Smooth muscle cell (in vitro differentiated cells): Measurements from ENCODE around the gene CD8B. TPM values are rescaled to one million over a fixed set of nuclear protein-coding genes. Genes with fewer than 3 reads are reported as not detected.
"Not testable (repeated sequence)": the region's sequence is repeated elsewhere in the genome, so short reads cannot be mapped to it uniquely, and the experiment has no call there.

Source experiments
- DNase-seq: peaks from one replicate; lab custom pipeline; 2025; ENCODE audit not compliant: unreplicated experiment; lab: John Stamatoyannopoulos, UW
- H2AFZ ChIP-seq: fragments of 200-600 bp; sonication (generic); 2 replicates; pipeline ENCODE4 v1.6.0; 2016; ENCODE audit warnings: antibody characterized with exemption, low read depth, mild to moderate bottlenecking
- H3F3A ChIP-seq: fragments of 200-600 bp; sonication (generic); 2 replicates; pipeline ENCODE4 v1.6.0; 2017; ENCODE audit warnings: antibody characterized with exemption, low read depth
- H3K27ac ChIP-seq: fragments of 200-600 bp; sonication (generic); 2 replicates; pipeline ENCODE4 v1.5.1; 2016; ENCODE audit warnings: low read depth, mild to moderate bottlenecking
- H3K27me3 ChIP-seq: fragments of 200-600 bp; sonication (generic); 2 replicates; pipeline ENCODE4 v1.6.1; 2016; ENCODE audit warnings: low read depth, mild to moderate bottlenecking
- H3K36me3 ChIP-seq: fragments of 200-600 bp; sonication (generic); 2 replicates; pipeline ENCODE4 v1.5.1; 2016; ENCODE audit warnings: low read depth
- H3K4me1 ChIP-seq: fragments of 200-600 bp; sonication (generic); 2 replicates; pipeline ENCODE4 v1.5.1; 2016; ENCODE audit warnings: low read depth
- H3K4me2 ChIP-seq: fragments of 200-600 bp; sonication (generic); 2 replicates; pipeline ENCODE4 v1.6.0; 2016; ENCODE audit warnings: mild to moderate bottlenecking
- H3K4me3 ChIP-seq: fragments of 200-600 bp; sonication (generic); 2 replicates; pipeline ENCODE4 v1.5.1; 2016; ENCODE audit warnings: mild to moderate bottlenecking
- H3K79me2 ChIP-seq: fragments of 200-600 bp; sonication (generic); 2 replicates; pipeline ENCODE4 v1.6.0; 2016; ENCODE audit warnings: low read depth, mild to moderate bottlenecking
- H3K9ac ChIP-seq: fragments of 200-600 bp; sonication (generic); 2 replicates; pipeline ENCODE4 v1.6.0; 2016; ENCODE audit warnings: low read depth
- H3K9me3 ChIP-seq: fragments of 200-600 bp; sonication (generic); replicated peaks from 2 replicates; pipeline ENCODE4 v1.5.1; 2016; ENCODE audit warnings: low read depth
- H4K20me1 ChIP-seq: fragments of 200-600 bp; sonication (generic); 2 replicates; pipeline ENCODE4 v1.6.0; 2016; ENCODE audit warnings: low read depth
- WGBS: methylation state at CpG from one replicate; pipeline ENCODE4 v1.1.7; 2016; ENCODE audit warnings: low lambda C conversion rate; 5-methylcytosine and 5-hydroxymethylcytosine counted together
- polyA plus RNA-seq: library from polyadenylated mRNA; unstranded; fragments of >200 nt; fragmentation: Nextera tagmentation; extraction: Ambion mirVana; gene quantifications from 2 replicates; pipeline ENCODE4 v1.2.1, GENCODE V29; 2016
- total RNA-seq: library from RNA; depleted of rRNA; stranded (reverse); fragments of >200 nt; gene quantifications from 2 replicates; pipeline ENCODE4 v1.2.3, GENCODE V29; 2014

Gene CD8B
- total and polyA plus RNA-seq, 2 experiments from 2014 or later, result not detected

GRCh38 chr2:86868895-86869468 is 7.3 kb upstream of the CD8B start:
- H4K20me1 ChIP-seq, H3K9me3 ChIP-seq, H2AFZ ChIP-seq, H3K4me1 ChIP-seq, H3K36me3 ChIP-seq, H3K27me3 ChIP-seq, H3K9ac ChIP-seq, DNase-seq, H3F3A ChIP-seq, H3K4me2 ChIP-seq, H3K27ac ChIP-seq, H3K4me3 ChIP-seq, H3K79me2 ChIP-seq: not testable (repeated sequence)
- 95% methylated on average over 2 of the region's 2 CpGs for WGBS

- not testable (repeated sequence) for DNase-seq
- 9% methylated on average over 8 of the region's 12 CpGs for WGBS
Observed at GRCh38 chr2:86862380-86862703, 656 bp upstream of the CD8B start.

GRCh38 chr2:86861175-86861574 is 511 bp downstream of the CD8B start:
- not testable (repeated sequence) for H3K4me1 ChIP-seq, H3K9me3 ChIP-seq, H3K36me3 ChIP-seq, H3K79me2 ChIP-seq, H3K9ac ChIP-seq, H3K4me2 ChIP-seq, H3F3A ChIP-seq, H3K4me3 ChIP-seq, H3K27ac ChIP-seq, H2AFZ ChIP-seq, H4K20me1 ChIP-seq, DNase-seq
- 75% methylated on average over 11 of the region's 11 CpGs for WGBS
- H3K27me3 ChIP-seq, result peaks cover 24% of the 10 kb centered on the region

More at GRCh38 chr2:86862380-86862703, 656 bp upstream of the CD8B start:
- not testable (repeated sequence) for H3K79me2 ChIP-seq, H3K9me3 ChIP-seq, H3K4me3 ChIP-seq, H3K4me2 ChIP-seq, H3K4me1 ChIP-seq, H2AFZ ChIP-seq, H3K27ac ChIP-seq, H3K36me3 ChIP-seq, H3F3A ChIP-seq, H3K9ac ChIP-seq, H4K20me1 ChIP-seq
- peaks cover 24% of the 10 kb centered on the region for H3K27me3 ChIP-seq

GRCh38 chr2:86860573-86860972 is 1.1 kb downstream of the CD8B start:
- H3F3A ChIP-seq, H3K4me3 ChIP-seq, H4K20me1 ChIP-seq, H3K27ac ChIP-seq, DNase-seq, H3K4me2 ChIP-seq, H3K4me1 ChIP-seq, H3K36me3 ChIP-seq, H3K9ac ChIP-seq, H2AFZ ChIP-seq, H3K79me2 ChIP-seq, H3K9me3 ChIP-seq: not testable (repeated sequence)
- WGBS, result 89% methylated on average over 8 of the region's 8 CpGs
- H3K27me3 ChIP-seq, result peaks cover 24% of the 10 kb centered on the region

- not testable (repeated sequence) for H3K4me3 ChIP-seq, H3K4me2 ChIP-seq, H2AFZ ChIP-seq, H3K4me1 ChIP-seq, H3F3A ChIP-seq, DNase-seq, H3K79me2 ChIP-seq, H3K27ac ChIP-seq, H3K9me3 ChIP-seq, H3K9ac ChIP-seq, H3K36me3 ChIP-seq, H4K20me1 ChIP-seq
- WGBS, result 95% methylated on average over 5 of the region's 5 CpGs
- peaks cover 21% of the 10 kb centered on the region for H3K27me3 ChIP-seq
Observed at GRCh38 chr2:86857688-86858087, 4.0 kb downstream of the CD8B start.

- not testable (repeated sequence) for H3K36me3 ChIP-seq, H3K9ac ChIP-seq, H3K79me2 ChIP-seq
Observed at GRCh38 chr2:86856498-86856897, 5.2 kb downstream of the CD8B start.

GRCh38 chr2:86855981-86856380 is 5.7 kb downstream of the CD8B start:
- H3K27ac ChIP-seq, H4K20me1 ChIP-seq, H3K4me3 ChIP-seq, H2AFZ ChIP-seq, H3K4me1 ChIP-seq, H3K4me2 ChIP-seq, H3K9me3 ChIP-seq, H3K9ac ChIP-seq, H3F3A ChIP-seq, H3K79me2 ChIP-seq, H3K36me3 ChIP-seq, DNase-seq: not testable (repeated sequence)
- 46% methylated on average over 6 of the region's 6 CpGs for WGBS
- H3K27me3 ChIP-seq, result peaks cover 11% of the 10 kb centered on the region

More at GRCh38 chr2:86856498-86856897, 5.2 kb downstream of the CD8B start:
- H3K4me3 ChIP-seq, H4K20me1 ChIP-seq, H3K27ac ChIP-seq, H3K9me3 ChIP-seq, H3K4me2 ChIP-seq, H3F3A ChIP-seq, DNase-seq, H2AFZ ChIP-seq, H3K4me1 ChIP-seq: not testable (repeated sequence)
- 80% methylated on average over 2 of the region's 4 CpGs for WGBS
- peaks cover 16% of the 10 kb centered on the region for H3K27me3 ChIP-seq

GRCh38 chr2:86851581-86851980 is 10.1 kb downstream of the CD8B start:
- H3K4me1 ChIP-seq, H2AFZ ChIP-seq, H3K4me2 ChIP-seq, H3K9me3 ChIP-seq, DNase-seq, H3F3A ChIP-seq, H3K27me3 ChIP-seq, H3K27ac ChIP-seq, H3K9ac ChIP-seq, H3K4me3 ChIP-seq, H4K20me1 ChIP-seq, H3K36me3 ChIP-seq, H3K79me2 ChIP-seq: not testable (repeated sequence)
- WGBS, result 74% methylated on average over 4 of the region's 4 CpGs
